Astrocyte (in vitro differentiated cells and primary cell): ENCODE measurements around the gene IGBP1. TPM values are rescaled to one million over a fixed set of nuclear protein-coding genes. Genes with fewer than 3 reads are reported as not detected.

ENCODE experiments used
- DNase-seq: peaks from one replicate; pipeline ENCODE4 v3.0.0-alpha.2; 2010; ENCODE audit warnings: low read depth
- FAIRE-seq: peaks from 2 replicates; lab custom pipeline; 2011; peaks lifted over from hg19 to GRCh38; lab: Jason Lieb, UNC
- H2AFZ ChIP-seq: 2 replicates; pipeline ENCODE4 v1.6.0; 2012; ENCODE audit warnings: low read depth, low read length, inconsistent platforms
- H3K27ac ChIP-seq: 2 replicates; pipeline ENCODE4 v1.5.1; 2011; ENCODE audit warnings: low read depth, low read length, inconsistent platforms
- H3K27me3 ChIP-seq: 2 replicates; pipeline ENCODE4 v1.6.0; 2011; ENCODE audit warnings: low read length, inconsistent platforms; ENCODE audit not compliant: insufficient read depth
- H3K36me3 ChIP-seq: 2 replicates; pipeline ENCODE4 v1.5.1; 2011; ENCODE audit warnings: low read length, inconsistent platforms; ENCODE audit not compliant: insufficient read depth
- H3K4me1 ChIP-seq: 2 replicates; pipeline ENCODE4 v1.5.1; 2011; ENCODE audit warnings: low read length, inconsistent platforms; ENCODE audit not compliant: insufficient read depth
- H3K4me2 ChIP-seq: 2 replicates; pipeline ENCODE4 v1.6.0; 2012; ENCODE audit warnings: low read length, inconsistent platforms
- H3K4me3 ChIP-seq: 2 replicates; pipeline ENCODE4 v1.5.1; 2011; ENCODE audit warnings: low read depth, mild to moderate bottlenecking, low read length, inconsistent platforms; ENCODE audit not compliant: insufficient read depth
- H3K79me2 ChIP-seq: 2 replicates; pipeline ENCODE4 v1.6.0; 2012; ENCODE audit warnings: mild to moderate bottlenecking, low read length, inconsistent platforms; ENCODE audit not compliant: insufficient read depth
- H3K9ac ChIP-seq: 2 replicates; pipeline ENCODE4 v1.6.0; 2012; ENCODE audit warnings: mild to moderate bottlenecking, low read length, inconsistent platforms
- H3K9me3 ChIP-seq: 2 replicates; pipeline ENCODE4 v1.5.1; 2012; ENCODE audit warnings: low read depth, mild to moderate bottlenecking, low read length, inconsistent platforms; ENCODE audit not compliant: insufficient read depth
- H4K20me1 ChIP-seq: 2 replicates; pipeline ENCODE4 v1.6.0; 2012; ENCODE audit warnings: low read length, inconsistent platforms; ENCODE audit not compliant: insufficient read depth
- H3K27ac Mint-ChIP-seq: one replicate; pipeline ENCODE4 v1.8.0; 2021; ENCODE audit warnings: mild to moderate bottlenecking, mixed read lengths; ENCODE audit not compliant: unreplicated experiment
- H3K27me3 Mint-ChIP-seq: one replicate; pipeline ENCODE4 v1.8.0; 2021; ENCODE audit warnings: low read depth, mixed read lengths; ENCODE audit not compliant: unreplicated experiment
- H3K36me3 Mint-ChIP-seq: one replicate; pipeline ENCODE4 v1.8.0; 2021; ENCODE audit warnings: low read depth, mixed read lengths; ENCODE audit not compliant: unreplicated experiment
- H3K4me1 Mint-ChIP-seq: one replicate; pipeline ENCODE4 v1.8.0; 2021; ENCODE audit warnings: low read depth, mixed read lengths; ENCODE audit not compliant: unreplicated experiment
- H3K4me3 Mint-ChIP-seq: one replicate; pipeline ENCODE4 v1.8.0; 2021; ENCODE audit warnings: mild to moderate bottlenecking, moderate library complexity, mixed read lengths; ENCODE audit not compliant: unreplicated experiment
- H3K9me3 Mint-ChIP-seq: one replicate; pipeline ENCODE4 v1.8.0; 2021; ENCODE audit warnings: mild to moderate bottlenecking, mixed read lengths; ENCODE audit not compliant: unreplicated experiment
- CTCF ChIP-seq: IDR thresholded peaks from 2 replicates; pipeline ENCODE4 v1.5.1; 2011; ENCODE audit warnings: low read depth, mild to moderate bottlenecking, inconsistent platforms, low read length, moderate library complexity; ENCODE audit not compliant: insufficient read depth
- EZH2 ChIP-seq: IDR thresholded peaks from 2 replicates; pipeline ENCODE4 v1.6.1; 2012; ENCODE audit warnings: mild to moderate bottlenecking, low read length, inconsistent platforms; ENCODE audit not compliant: insufficient read depth
- total RNA-seq: library from RNA; stranded (reverse); gene quantifications from 2 replicates; pipeline ENCODE4 v1.2.1, GENCODE V29; 2021

The IGBP1 gene
- total RNA-seq, 1 donor from 2014 or later: 41.1 TPM

GRCh38 chrX:70166601-70167590, 33.6 kb downstream of the IGBP1 start:
- peak overlapping the region; percentile 32 for H3K4me2 ChIP-seq
- peaks cover 7% of the 10 kb centered on the region for H3K36me3 ChIP-seq
- H3K79me2 ChIP-seq: no peaks in the 10 kb centered on the region
- DNase-seq: peak; percentile 67
- H3K27me3 ChIP-seq: no peaks in the 10 kb centered on the region
- H3K4me1 Mint-ChIP-seq: peaks cover 28% of the 10 kb centered on the region
- H3K4me1 ChIP-seq: peaks cover 32% of the 10 kb centered on the region
- H4K20me1 ChIP-seq: no peaks in the 10 kb centered on the region
- H3K9ac ChIP-seq: no peak overlapping the region
- H2AFZ ChIP-seq: no peak overlapping the region
- no peaks in the 10 kb centered on the region for H3K36me3 Mint-ChIP-seq
- H3K27me3 Mint-ChIP-seq: no peaks in the 10 kb centered on the region
- no peaks in the 10 kb centered on the region for H3K9me3 Mint-ChIP-seq
- TF ChIP-seq CTCF (no peak), EZH2 (no peak)
- H3K27ac ChIP-seq: peak overlapping the region; percentile 82
- peak overlapping the region; percentile 49 for H3K27ac Mint-ChIP-seq
- H3K9me3 ChIP-seq: no peaks in the 10 kb centered on the region
- no peak for FAIRE-seq
- no peak overlapping the region for H3K4me3 Mint-ChIP-seq
- no peak overlapping the region for H3K4me3 ChIP-seq

GRCh38 chrX:70168238-70169188, 35.3 kb downstream of the IGBP1 start:
- Mint-ChIP-seq H3K36me3 (no peaks in the 10 kb centered on the region), H3K27me3 (no peaks in the 10 kb centered on the region), H3K27ac (peak overlapping the region; percentile 77), H3K4me3 (peak overlapping the region; percentile 56), H3K4me1 (peaks cover 34% of the 10 kb centered on the region), H3K9me3 (peaks cover 2% of the 10 kb centered on the region)
- H3K79me2 ChIP-seq: no peaks in the 10 kb centered on the region
- peak overlapping the region; percentile 77 for H3K4me2 ChIP-seq
- H2AFZ ChIP-seq: peak overlapping the region; percentile 50
- peak overlapping the region; percentile 45 for H3K9ac ChIP-seq
- H3K9me3 ChIP-seq: no peaks in the 10 kb centered on the region
- peak overlapping the region; percentile 43 for H3K4me3 ChIP-seq
- H3K36me3 ChIP-seq: peaks cover 7% of the 10 kb centered on the region
- peaks cover 33% of the 10 kb centered on the region for H3K4me1 ChIP-seq
- DNase-seq (peak; percentile 66), FAIRE-seq (peak; percentile 95)
- H3K27me3 ChIP-seq: no peaks in the 10 kb centered on the region
- H3K27ac ChIP-seq: peak overlapping the region; percentile 82
- no peaks in the 10 kb centered on the region for H4K20me1 ChIP-seq
- TF ChIP-seq CTCF (no peak), EZH2 (no peak)
